Vagina (tissue), 2 donors: ENCODE results near the gene SLC13A3.

Experiments used
- POLR2A ChIP-seq, 2 donors: fragments of 450-650 bp; IDR thresholded peaks; one replicate each; pipeline ENCODE4 v1.6.1; 2017; ENCODE audit warnings: antibody characterized with exemption in 2 of 2, mild to moderate bottlenecking in 2 of 2, moderate library complexity in 2 of 2
- POLR2AphosphoS5 ChIP-seq, 2 donors: sonication (generic); formaldehyde crosslinking; IDR thresholded peaks; one replicate each; pipeline ENCODE4 v1.9.0; 2017; ENCODE audit warnings: antibody characterized with exemption in 2 of 2, mild to moderate bottlenecking in 2 of 2, low read depth in 1 of 2; ENCODE audit not compliant: insufficient read depth in 1 of 2
- TF ChIP-seq, protein P1 (sequence below), 3 experiments: fragments of 450-650 bp in 2 of 3; fragments of 200-600 bp in 1 of 3; sonication (generic) in 1 of 3; IDR thresholded peaks; one replicate each; pipeline ENCODE4 v1.5.1; 2017 to 2019; ENCODE audit warnings: antibody characterized with exemption in 3 of 3, mild to moderate bottlenecking in 2 of 3, moderate library complexity in 2 of 3

DNA sequence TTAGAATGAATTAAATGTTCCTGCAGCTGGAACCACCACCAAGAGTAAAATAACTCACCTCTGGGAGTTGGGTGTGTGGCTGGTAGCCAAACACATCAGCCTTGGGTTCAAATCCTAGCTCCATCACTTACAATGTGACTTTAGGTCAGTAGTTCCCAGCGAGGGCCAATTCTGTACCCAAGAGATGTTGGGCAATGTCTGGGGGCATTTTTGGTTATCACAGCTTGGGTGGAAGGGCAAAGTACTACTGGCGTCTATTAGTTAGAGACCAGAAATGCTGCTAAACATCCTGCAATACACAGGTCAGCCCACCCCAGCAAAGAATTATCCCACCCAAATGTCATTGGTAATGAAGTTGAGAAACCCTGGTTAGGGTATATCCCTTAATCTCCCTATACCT lies 48.8 kb downstream of the SLC13A3 start:
- TF ChIP-seq, protein P1, sequence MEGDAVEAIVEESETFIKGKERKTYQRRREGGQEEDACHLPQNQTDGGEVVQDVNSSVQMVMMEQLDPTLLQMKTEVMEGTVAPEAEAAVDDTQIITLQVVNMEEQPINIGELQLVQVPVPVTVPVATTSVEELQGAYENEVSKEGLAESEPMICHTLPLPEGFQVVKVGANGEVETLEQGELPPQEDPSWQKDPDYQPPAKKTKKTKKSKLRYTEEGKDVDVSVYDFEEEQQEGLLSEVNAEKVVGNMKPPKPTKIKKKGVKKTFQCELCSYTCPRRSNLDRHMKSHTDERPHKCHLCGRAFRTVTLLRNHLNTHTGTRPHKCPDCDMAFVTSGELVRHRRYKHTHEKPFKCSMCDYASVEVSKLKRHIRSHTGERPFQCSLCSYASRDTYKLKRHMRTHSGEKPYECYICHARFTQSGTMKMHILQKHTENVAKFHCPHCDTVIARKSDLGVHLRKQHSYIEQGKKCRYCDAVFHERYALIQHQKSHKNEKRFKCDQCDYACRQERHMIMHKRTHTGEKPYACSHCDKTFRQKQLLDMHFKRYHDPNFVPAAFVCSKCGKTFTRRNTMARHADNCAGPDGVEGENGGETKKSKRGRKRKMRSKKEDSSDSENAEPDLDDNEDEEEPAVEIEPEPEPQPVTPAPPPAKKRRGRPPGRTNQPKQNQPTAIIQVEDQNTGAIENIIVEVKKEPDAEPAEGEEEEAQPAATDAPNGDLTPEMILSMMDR (IDR thresholded peaks at IDR 0.05): no peak
- TF ChIP-seq POLR2A (IDR thresholded peaks at IDR 0.05): no peak
- TF ChIP-seq POLR2AphosphoS5 (IDR thresholded peaks at IDR 0.05; ENCODE audit: insufficient read depth in 1 of 2, low read depth in 1 of 2): no peak
